ENCODE measurements around the gene JSRP1. TPM values are rescaled to one million over a fixed set of nuclear protein-coding genes. Genes with fewer than 3 reads are reported as not detected.

JSRP1 gene
- total and polyA plus RNA-seq, 4 donors = 0.25 to 0.45 (median 0.39) TPM; not detected in 1

- TF ChIP-seq NR2F2 (IDR thresholded peaks at IDR 0.05) (no peak), RAD21 (IDR thresholded peaks at IDR 0.05) (no peak)
Measured at GRCh38 chr19:2289714-2290435, 33.7 kb upstream of the JSRP1 start (continued).

- H3K4me1 ChIP-seq (ENCODE audit: control insufficient read depth in 4 of 4, insufficient read depth in 4 of 4, low read length in 3 of 4) = peaks cover 0 to 20% (median 11%) of the 10 kb centered on the region in 4 donors
- H3K4me3 ChIP-seq (ENCODE audit: low read depth in 1 of 3, low read length in 3 of 3) = peak overlapping the region in 1 of 3 donors; percentile 42
- peaks cover 0 to 3% (median 0%) of the 10 kb centered on the region in 4 donors for H3K27me3 ChIP-seq (ENCODE audit: control insufficient read depth in 4 of 4, insufficient read depth in 4 of 4, low read length in 3 of 4)
- no peak overlapping the region for H3K9ac ChIP-seq (ENCODE audit: low read depth in 1 of 2, low read length in 2 of 2)
- no peaks in the 10 kb centered on the region for H3K9me3 ChIP-seq (ENCODE audit: control insufficient read depth in 4 of 4, low read length in 3 of 4)
- H3K36me3 ChIP-seq (ENCODE audit: control insufficient read depth in 4 of 4, insufficient read depth in 3 of 4, low read depth in 1 of 4, low read length in 3 of 4) = no peaks in the 10 kb centered on the region
- peak overlapping the region; percentile 32 to 35 for H3K27ac ChIP-seq (ENCODE audit: low read depth in 1 of 2, low read length in 2 of 2)
- 50% methylated on average over 28 of the region's 28 CpGs for WGBS
- TF ChIP-seq HNF4A (conservative IDR thresholded peaks at IDR 0.05) = no peak
- no peak for TF ChIP-seq MAX (IDR thresholded peaks at IDR 0.05)
- TF ChIP-seq ATF3 (IDR thresholded peaks at IDR 0.05) = no peak
- TF ChIP-seq CTCF (IDR thresholded peaks at IDR 0.05; ENCODE audit: low read depth, low read length, missing input control) = no peak
- no peak for TF ChIP-seq YY1 (IDR thresholded peaks at IDR 0.05)
- no peak for TF ChIP-seq EGR1 (IDR thresholded peaks at IDR 0.05; ENCODE audit: low read depth in 2 of 2)
- TF ChIP-seq JUND (IDR thresholded peaks at IDR 0.05) = no peak
- TF ChIP-seq TAF1 (conservative IDR thresholded peaks at IDR 0.05) = no peak
- TF ChIP-seq SP1 (IDR thresholded peaks at IDR 0.05) = no peak
- no peak for TF ChIP-seq FOXA2 (IDR thresholded peaks at IDR 0.05)
- no peak for TF ChIP-seq NR2F2 (IDR thresholded peaks at IDR 0.05)
- no peak for TF ChIP-seq ZBTB33 (IDR thresholded peaks at IDR 0.05)
- TF ChIP-seq HNF4G (IDR thresholded peaks at IDR 0.05) = no peak
- DNase-seq (ENCODE audit: low spot score) = no peak
Measured at GRCh38 chr19:2288818-2289713, 32.8 kb upstream of the JSRP1 start.

GRCh38 chr19:2288338-2288817 lies 32.2 kb upstream of the JSRP1 start:
- peak overlapping the region in 1 of 2 donors; percentile 12 for H3K27ac ChIP-seq (ENCODE audit: low read depth in 1 of 2, low read length in 2 of 2)
- H3K4me3 ChIP-seq (ENCODE audit: low read depth in 1 of 3, low read length in 3 of 3) = no peak overlapping the region
- DNase-seq (ENCODE audit: low spot score) = no peak
- no peak overlapping the region for H3K9ac ChIP-seq (ENCODE audit: low read depth in 1 of 2, low read length in 2 of 2)
- H3K9me3 ChIP-seq (ENCODE audit: control insufficient read depth in 4 of 4, low read length in 3 of 4) = no peaks in the 10 kb centered on the region
- WGBS = 55% methylated on average over 17 of the region's 17 CpGs
- peaks cover 0 to 3% (median 0%) of the 10 kb centered on the region in 4 donors for H3K27me3 ChIP-seq (ENCODE audit: control insufficient read depth in 4 of 4, insufficient read depth in 4 of 4, low read length in 3 of 4)
- H3K4me1 ChIP-seq (ENCODE audit: control insufficient read depth in 4 of 4, insufficient read depth in 4 of 4, low read length in 3 of 4) = peaks cover 0 to 20% (median 11%) of the 10 kb centered on the region in 4 donors
- H3K36me3 ChIP-seq (ENCODE audit: control insufficient read depth in 4 of 4, insufficient read depth in 3 of 4, low read depth in 1 of 4, low read length in 3 of 4) = no peaks in the 10 kb centered on the region
- TF ChIP-seq MAX (IDR thresholded peaks at IDR 0.05) = no peak
- no peak for TF ChIP-seq CTCF (IDR thresholded peaks at IDR 0.05; ENCODE audit: low read depth, low read length, missing input control)
- no peak for TF ChIP-seq TAF1 (conservative IDR thresholded peaks at IDR 0.05)
- no peak for TF ChIP-seq JUND (IDR thresholded peaks at IDR 0.05)
- TF ChIP-seq FOXA1 (IDR thresholded peaks at IDR 0.05) = no peak
- TF ChIP-seq HNF4A (conservative IDR thresholded peaks at IDR 0.05) = no peak
- no peak for TF ChIP-seq ZBTB33 (IDR thresholded peaks at IDR 0.05)
- no peak for TF ChIP-seq ATF3 (IDR thresholded peaks at IDR 0.05)
- no peak for TF ChIP-seq YY1 (IDR thresholded peaks at IDR 0.05)
- TF ChIP-seq HNF4G (IDR thresholded peaks at IDR 0.05) = no peak
- TF ChIP-seq RXRA (IDR thresholded peaks at IDR 0.05) = no peak
- TF ChIP-seq RAD21 (IDR thresholded peaks at IDR 0.05) = no peak
- no peak for TF ChIP-seq GABPA (IDR thresholded peaks at IDR 0.05 in 1 of 2, conservative IDR thresholded peaks at IDR 0.05 in 1 of 2)
- TF ChIP-seq SP1 (IDR thresholded peaks at IDR 0.05) = no peak
